IMR-90 (cell line): ENCODE results near the gene ZBTB1. TPM values are rescaled to one million over a fixed set of nuclear protein-coding genes. Genes with fewer than 3 reads are reported as not detected.
A peak's percentile ranks its signal among the peaks of the same experiment; 100 is the strongest.

Experiments used
- ATAC-seq: fragments of 200-7000 bp; cut with Tn5 transposase; 2 replicates; pipeline ENCODE4 v1.9.1; 2020; ENCODE audit warnings: low read depth, mild to moderate bottlenecking, moderate library complexity
- BruUV-seq: library from RNA; stranded (reverse); fragments of 400-500 nt; replicated peaks from 2 replicates; lab custom pipeline; 2021; lab: Mats Ljungman, UMichigan
- CTCF ChIA-PET: fragments of 300-600 bp; formaldehyde crosslinking; extraction: SDS; loops from one replicate; lab custom pipeline; 2021; ENCODE audit warnings: antibody characterized with exemption; lab: Yijun Ruan, JAX
- POLR2A ChIA-PET: fragments of 300-600 bp; sonication (Branson Sonifier 250); formaldehyde crosslinking; loops from one replicate; lab custom pipeline; 2022; ENCODE audit warnings: antibody characterized with exemption; ENCODE audit not compliant: unreplicated experiment; lab: Charles Lee
- DNase-seq: peaks from one replicate; pipeline ENCODE4 v3.0.0; 2013
- H2AFZ ChIP-seq: replicated peaks from 2 replicates; pipeline ENCODE3; 2013; ENCODE audit warnings: low read length, mild to moderate bottlenecking; ENCODE audit not compliant: poor library complexity
- H2AK5ac ChIP-seq: 2 replicates; pipeline ENCODE4 v1.6.1; 2013; ENCODE audit warnings: low read depth, low read length, inconsistent platforms
- H2AK9ac ChIP-seq: replicated peaks from 2 replicates; pipeline ENCODE3; 2013; ENCODE audit warnings: mild to moderate bottlenecking, low read depth, low read length, moderate library complexity; ENCODE audit not compliant: poor library complexity
- H2BK120ac ChIP-seq: 2 replicates; pipeline ENCODE4 v1.6.1; 2013; ENCODE audit warnings: low read depth, low read length, inconsistent platforms
- H2BK15ac ChIP-seq: 3 replicates; pipeline ENCODE4 v1.6.1; 2013; ENCODE audit warnings: low read depth, low read length, inconsistent platforms
- H2BK20ac ChIP-seq: 2 replicates; pipeline ENCODE4 v1.6.1; 2013; ENCODE audit warnings: low read depth, mild to moderate bottlenecking, inconsistent platforms, low read length, moderate library complexity
- H2BK5ac ChIP-seq: 2 replicates; pipeline ENCODE4 v1.6.1; 2013; ENCODE audit warnings: mild to moderate bottlenecking, low read depth, low read length, inconsistent platforms; ENCODE audit not compliant: poor library complexity, severe bottlenecking
- H3K14ac ChIP-seq: replicated peaks from 2 replicates; pipeline ENCODE4 v1.6.1; 2013; ENCODE audit warnings: low read depth, low read length, inconsistent platforms
- H3K18ac ChIP-seq: 2 replicates; pipeline ENCODE4 v1.6.1; 2013; ENCODE audit warnings: low read depth, low read length, control low read depth
- H3K23ac ChIP-seq: 2 replicates; pipeline ENCODE4 v1.6.1; 2013; ENCODE audit warnings: low read depth, low read length, inconsistent platforms
- H3K27ac ChIP-seq: 2 replicates; pipeline ENCODE4 v1.5.1; 2013; ENCODE audit warnings: mild to moderate bottlenecking, control low read depth, low read length; ENCODE audit not compliant: insufficient read depth
- H3K27me3 ChIP-seq: 2 replicates; pipeline ENCODE4 v1.6.1; 2013; ENCODE audit warnings: low read length; ENCODE audit not compliant: control insufficient read depth, insufficient read depth
- H3K36me3 ChIP-seq: 2 replicates; pipeline ENCODE4 v1.6.1; 2013; ENCODE audit warnings: low read length, mixed read lengths; ENCODE audit not compliant: control insufficient read depth, insufficient read depth
- H3K4ac ChIP-seq: 2 replicates; pipeline ENCODE4 v1.6.1; 2013; ENCODE audit warnings: low read depth, low read length, inconsistent platforms
- H3K4me1 ChIP-seq: 2 replicates; pipeline ENCODE4 v1.6.1; 2013; ENCODE audit warnings: low read length, mixed read lengths; ENCODE audit not compliant: control insufficient read depth, insufficient read depth
- H3K4me2 ChIP-seq: 2 replicates; pipeline ENCODE4 v1.6.1; 2013; ENCODE audit warnings: low read depth, mild to moderate bottlenecking, control low read depth, low read length, moderate library complexity
- H3K4me3 ChIP-seq: 2 replicates; pipeline ENCODE4 v1.5.1; 2013; ENCODE audit warnings: low read depth, mild to moderate bottlenecking, control low read depth, low read length, moderate library complexity; ENCODE audit not compliant: insufficient read depth
- H3K56ac ChIP-seq: 2 replicates; pipeline ENCODE4 v1.6.1; 2013; ENCODE audit warnings: low read length, inconsistent platforms; ENCODE audit not compliant: insufficient read depth; ENCODE audit errors: extremely low read depth
- H3K79me1 ChIP-seq, 2 experiments: 2 replicates each; pipeline ENCODE4 v1.6.1; 2013; ENCODE audit warnings: low read length in 2 of 2, inconsistent platforms in 1 of 2, low read depth in 1 of 2
- H3K9ac ChIP-seq: 2 replicates; pipeline ENCODE4 v1.6.1; 2013; ENCODE audit warnings: low read depth, low read length, control low read depth
- H3K9me1 ChIP-seq: 2 replicates; pipeline ENCODE4 v1.6.1; 2013; ENCODE audit warnings: low read length, inconsistent platforms; ENCODE audit not compliant: insufficient read depth
- H3K9me3 ChIP-seq: 2 replicates; pipeline ENCODE4 v1.6.1; 2013; ENCODE audit warnings: low read length; ENCODE audit not compliant: control insufficient read depth, insufficient read depth
- H4K20me1 ChIP-seq: 2 replicates; pipeline ENCODE4 v1.6.1; 2013; ENCODE audit warnings: low read length, inconsistent platforms; ENCODE audit not compliant: insufficient read depth
- H4K5ac ChIP-seq: 2 replicates; pipeline ENCODE4 v1.6.1; 2013; ENCODE audit warnings: mild to moderate bottlenecking, low read depth, low read length, control low read depth
- H4K8ac ChIP-seq, 2 experiments: 2 replicates each; pipeline ENCODE4 v1.6.1; 2013; ENCODE audit warnings: low read depth in 2 of 2, low read length in 2 of 2, control low read depth in 1 of 2, inconsistent platforms in 1 of 2
- H4K91ac ChIP-seq: 2 replicates; pipeline ENCODE4 v1.6.1; 2013; ENCODE audit warnings: low read depth, low read length, inconsistent platforms; ENCODE audit not compliant: insufficient read depth
- CHD1 ChIP-seq: IDR thresholded peaks from 2 replicates; pipeline ENCODE4 v1.6.1; 2012; ENCODE audit warnings: low read depth, low read length, improper control_type of control experiment
- CTCF ChIP-seq: conservative IDR thresholded peaks from 2 replicates; pipeline ENCODE4 v1.5.1; 2012; ENCODE audit warnings: mild to moderate bottlenecking, low read depth, low read length, improper control_type of control experiment
- ELK1 ChIP-seq: fragments of 150-350 bp; IDR thresholded peaks from 2 replicates; pipeline ENCODE4 v1.6.1; 2016; ENCODE audit warnings: low read depth, mild to moderate bottlenecking, low read length, moderate library complexity, borderline replicate concordance
- MAZ ChIP-seq: IDR thresholded peaks from 2 replicates; pipeline ENCODE4 v1.6.1; 2012; ENCODE audit warnings: low read depth, mild to moderate bottlenecking, low read length, improper control_type of control experiment, moderate library complexity, borderline replicate concordance
- POLR2A ChIP-seq: IDR thresholded peaks from 2 replicates; pipeline ENCODE4 v1.6.1; 2012; ENCODE audit warnings: mild to moderate bottlenecking, low read depth, low read length
- WGBS, 2 experiments: methylation state at CpG; one replicate each; pipeline versions ENCODE4 v1.1.5 to v1.1.7; 2013; ENCODE audit warnings: missing lambda C conversion rate in 2 of 2; ENCODE audit not compliant: insufficient read length in 1 of 2; ENCODE audit errors: extremely low coverage in 2 of 2; 5-methylcytosine and 5-hydroxymethylcytosine counted together
- dilution Hi-C: fragments of 300-500 bp; cut with HindIII; formaldehyde crosslinking; loops from one replicate; pipeline ENCODE4 v1.14.3; 2018; ENCODE audit warnings: low sequenced_read_pairs; ENCODE audit not compliant: unreplicated experiment
- in situ Hi-C: fragments of 300-500 bp; cut with MboI; formaldehyde crosslinking; loops from 3 replicates; pipeline ENCODE4 v1.14.3; 2019; ENCODE audit warnings: low sequenced_read_pairs, inconsistent platforms, mixed read lengths
- intact Hi-C: fragments of 100-400 bp; cut with micrococcal nuclease; formaldehyde crosslinking; loops from 2 replicates; pipeline ENCODE4 v1.10.0; 2022
- polyA plus RNA-seq, 3 experiments: library from polyadenylated mRNA; depleted of rRNA; stranded (reverse); fragments of >200 nt; gene quantifications; 2 replicates each; pipeline ENCODE4 v1.2.3, GENCODE V29; 2012; ENCODE audit warnings: low replicate concordance in 1 of 3
- total RNA-seq: library from RNA; depleted of rRNA; stranded (reverse); fragments of >200 nt; gene quantifications from 2 replicates; pipeline ENCODE4 v1.2.3, GENCODE V29; 2012

ZBTB1 gene
- total and polyA plus RNA-seq, 2 of the 4 experiments (the other 2 are of a cell fraction) = 19.0 to 37.3 TPM

DNA sequence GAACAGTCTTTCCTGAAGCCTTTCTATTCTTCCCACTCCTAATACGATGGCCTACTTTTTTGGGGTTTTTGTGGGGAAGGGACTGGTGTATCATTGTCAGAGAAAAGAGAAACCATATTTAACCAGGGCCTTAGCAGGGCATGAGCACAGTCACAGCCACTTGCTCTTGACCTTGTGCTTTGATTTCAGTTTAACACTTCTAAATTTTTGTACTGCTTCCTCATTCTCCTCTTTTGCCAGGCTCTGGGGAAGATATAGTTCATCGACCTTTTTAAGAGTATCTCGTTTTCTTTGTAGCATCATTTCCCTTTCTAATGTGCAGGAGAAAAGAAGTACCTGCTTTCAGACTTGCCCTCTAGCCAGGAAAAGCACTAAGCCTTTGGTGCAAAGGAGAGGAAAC is 2.2 kb downstream of the ZBTB1 start:
- intact Hi-C loops (no loop called here), in situ Hi-C loops (no loop called here), dilution Hi-C loops (no loop called here)
- H3K56ac ChIP-seq = 0 out of 2 replicates have a peak overlapping the region, but pooled peaks have one; percentile 17
- H3K9ac ChIP-seq = peak overlapping the region; percentile 40; the same call in 1 of the 2 replicates
- no peak overlapping the region for H2BK15ac ChIP-seq
- no peak overlapping the region for H4K5ac ChIP-seq
- H3K18ac ChIP-seq = no peak overlapping the region
- no peaks in the 10 kb centered on the region for H3K36me3 ChIP-seq
- POLR2A ChIA-PET = no interaction called here
- H3K4me2 ChIP-seq = peak overlapping the region; percentile 87
- no peak overlapping the region for H2AFZ ChIP-seq
- H2BK5ac ChIP-seq = peak overlapping the region; percentile 0
- no peak overlapping the region for H4K91ac ChIP-seq
- H2AK9ac ChIP-seq = no peak overlapping the region
- no peak overlapping the region for H3K4ac ChIP-seq
- peak overlapping the region; percentile 7; the same call in 1 of the 2 replicates for H3K4me3 ChIP-seq
- TF ChIP-seq ELK1 (no peak), CTCF (no peak), CHD1 (no peak), POLR2A (no peak), MAZ (no peak)
- H3K27me3 ChIP-seq = no peaks in the 10 kb centered on the region
- no peak for ATAC-seq
- peaks cover 63% of the 10 kb centered on the region for H4K20me1 ChIP-seq
- no peak overlapping the region for H2BK120ac ChIP-seq
- H3K9me1 ChIP-seq = peaks cover 16% of the 10 kb centered on the region
- peak overlapping the region; percentile 33 for H3K14ac ChIP-seq
- no CpG with 5 or more reads among the region's 3 CpGs for WGBS, 2 experiments
- H3K79me1 ChIP-seq = peaks cover 14 to 68% of the 10 kb centered on the region in 2 experiments
- no peaks in the 10 kb centered on the region for H3K9me3 ChIP-seq
- H3K4me1 ChIP-seq = peaks cover 15% of the 10 kb centered on the region
- H2AK5ac ChIP-seq = peak overlapping the region; percentile 53; the same call in 1 of the 2 replicates
- CTCF ChIA-PET = no interaction called here
- H4K8ac ChIP-seq = no peak overlapping the region
- BruUV-seq = no TSS peak
- H3K27ac ChIP-seq = no peak overlapping the region
- H2BK20ac ChIP-seq = no peak overlapping the region
- H3K23ac ChIP-seq = peak overlapping the region; percentile 91; the same call in 1 of the 2 replicates
- no peak for DNase-seq
